AG04450 (cell line): ENCODE results near the gene PHC2. TPM values are rescaled to one million over a fixed set of nuclear protein-coding genes. Genes with fewer than 3 reads are reported as not detected.

ENCODE experiments used
- CTCF ChIA-PET: fragments of 300-600, 350-600 bp; formaldehyde crosslinking; extraction: SDS; loops from one replicate; lab custom pipeline; 2022; ENCODE audit warnings: antibody characterized with exemption, inconsistent platforms; lab: Charles Lee
- POLR2A ChIA-PET: fragments of 350-600 bp; formaldehyde crosslinking; extraction: SDS; loops from one replicate; lab custom pipeline; 2021; ENCODE audit warnings: antibody characterized with exemption, inconsistent platforms; lab: Yijun Ruan, JAX
- DNase-seq: peaks from one replicate; pipeline ENCODE4 v3.0.0-alpha.2; 2011; ENCODE audit warnings: low read depth, low spot score
- H3K27ac ChIP-seq: one replicate; pipeline ENCODE4 v1.5.1; 2012; ENCODE audit warnings: low read depth, low read length, control low read depth
- H3K27me3 ChIP-seq: one replicate; pipeline ENCODE4 v1.6.0; 2012; ENCODE audit warnings: low read length; ENCODE audit not compliant: control insufficient read depth, insufficient read depth
- H3K4me3 ChIP-seq: 2 replicates; pipeline ENCODE4 v1.5.1; 2011; ENCODE audit warnings: mild to moderate bottlenecking, low read depth, low read length, control low read depth
- H3K9me3 ChIP-seq: 2 replicates; pipeline ENCODE4 v1.5.1; 2012; ENCODE audit warnings: low read length; ENCODE audit not compliant: control insufficient read depth, insufficient read depth
- CTCF ChIP-seq: IDR thresholded peaks from 2 replicates; pipeline ENCODE4 v1.5.1; 2011; ENCODE audit warnings: low read depth, low read length, control low read depth, inconsistent platforms
- polyA plus RNA-seq: library from polyadenylated mRNA; depleted of rRNA; stranded (reverse); fragments of >200 nt; gene quantifications from 2 replicates; pipeline ENCODE4 v1.2.3, GENCODE V29; 2011

The PHC2 gene
- polyA plus RNA-seq, 1 experiment = 47.1 TPM

- POLR2A ChIA-PET = no interaction called here
Measured at GRCh38 chr1:33428661-33429060, 2.2 kb downstream of the PHC2 start.

GRCh38 chr1:33426916-33427315, 4.0 kb downstream of the PHC2 start:
- no peak for TF ChIP-seq CTCF
- DNase-seq = no peak
- no peak overlapping the region for H3K4me3 ChIP-seq
- H3K27ac ChIP-seq = no peak overlapping the region
- POLR2A ChIA-PET = no interaction called here
- CTCF ChIA-PET = interaction anchor here (0.7 to 1.2 kb wide), 2 partner anchors 29 to 132 kb away, joined by 3 to 4 read pairs; no protein-coding TSS in a partner anchor
- H3K9me3 ChIP-seq = no peaks in the 10 kb centered on the region
- H3K27me3 ChIP-seq = no peaks in the 10 kb centered on the region

More at GRCh38 chr1:33428661-33429060, 2.2 kb downstream of the PHC2 start:
- TF ChIP-seq CTCF = no peak
- Histone ChIP-seq H3K4me3 (no peak overlapping the region), H3K27ac (no peak overlapping the region), H3K9me3 (no peaks in the 10 kb centered on the region), H3K27me3 (no peaks in the 10 kb centered on the region)
- DNase-seq = no peak
- CTCF ChIA-PET = interaction anchor here (1.0 to 1.2 kb wide), 2 partner anchors 27 to 43 kb away, joined by 3 to 4 read pairs; no protein-coding TSS in a partner anchor

GRCh38 chr1:33425900-33426299, 5.0 kb downstream of the PHC2 start:
- POLR2A ChIA-PET = no interaction called here
- no peaks in the 10 kb centered on the region for H3K9me3 ChIP-seq
- no peaks in the 10 kb centered on the region for H3K27me3 ChIP-seq
- H3K4me3 ChIP-seq = no peak overlapping the region
- H3K27ac ChIP-seq = no peak overlapping the region
- no peak for TF ChIP-seq CTCF
- DNase-seq = no peak
- CTCF ChIA-PET = interaction anchor here (0.6 kb wide), 1 partner anchor 245 kb away, joined by 3 read pairs; no protein-coding TSS in a partner anchor

- CTCF ChIA-PET = interaction anchor here (1.0 kb wide), 1 partner anchor 189 kb away, joined by 3 read pairs; no protein-coding TSS in a partner anchor
- POLR2A ChIA-PET = no interaction called here
- no peak overlapping the region for H3K27ac ChIP-seq
Measured at GRCh38 chr1:33424610-33425009, 6.3 kb downstream of the PHC2 start.

More at GRCh38 chr1:33424610-33425009, 6.3 kb downstream of the PHC2 start:
- no peak for DNase-seq
- Histone ChIP-seq H3K9me3 (peaks cover 2% of the 10 kb centered on the region; the same call in 1 of the 2 replicates), H3K4me3 (no peak overlapping the region), H3K27me3 (no peaks in the 10 kb centered on the region)
- TF ChIP-seq CTCF = no peak
